Neural progenitor cell (in vitro differentiated cells): ENCODE measurements around the gene SMAGP.

Experiments used
- CTCF ChIP-seq: fragments of 200-600 bp; sonication (generic); IDR thresholded peaks from 2 replicates; pipeline ENCODE4 v1.5.1; 2017; ENCODE audit warnings: antibody characterized with exemption, mild to moderate bottlenecking
- EZH2 ChIP-seq: fragments of 200-600 bp; sonication (generic); IDR thresholded peaks from 2 replicates; pipeline ENCODE4 v1.6.1; 2017; ENCODE audit warnings: antibody characterized with exemption, mild to moderate bottlenecking, moderate library complexity

GRCh38 chr12:51219322-51219721 is 50.9 kb downstream of the SMAGP start:
- TF ChIP-seq CTCF (no peak), EZH2 (no peak)
